ENCODE data around the gene SLC16A13.
"Not testable (repeated sequence)": the region's sequence is repeated elsewhere in the genome, so short reads cannot be mapped to it uniquely, and the experiment has no call there.

The SLC16A13 gene

DNA sequence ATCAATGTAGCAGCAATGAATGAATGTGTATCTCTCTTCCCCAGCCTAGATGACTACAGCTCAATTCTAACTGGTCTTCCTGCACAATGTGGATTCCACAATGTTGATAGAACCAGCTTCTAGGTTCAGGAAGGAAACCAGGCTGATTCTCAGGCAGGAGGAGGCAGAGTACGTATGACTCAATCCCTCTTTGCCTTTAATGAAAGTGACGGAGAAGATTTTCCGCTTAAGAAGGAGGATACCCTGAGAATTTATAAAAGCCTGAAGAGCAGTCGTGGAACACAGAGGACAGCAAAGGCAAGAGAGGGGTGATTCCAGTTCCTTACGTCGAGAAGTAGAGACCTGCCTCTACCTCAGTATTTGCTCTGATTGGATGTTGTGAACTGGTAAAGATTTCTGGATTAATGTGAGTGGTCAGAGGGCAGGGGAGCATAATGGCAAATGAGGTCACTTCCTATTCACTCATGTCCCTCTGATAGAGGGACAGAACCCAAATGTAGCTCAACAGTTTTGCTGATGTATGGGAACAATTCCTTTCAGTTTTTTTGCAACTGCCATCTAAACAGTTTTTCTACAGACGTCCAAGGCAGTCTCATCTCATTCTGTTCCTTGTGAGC lies 23.1 kb downstream of the SLC16A13 start:
- no peak for DNase-seq (ENCODE audit: low read depth in 4 of 4, low spot score in 1 of 4)

DNA sequence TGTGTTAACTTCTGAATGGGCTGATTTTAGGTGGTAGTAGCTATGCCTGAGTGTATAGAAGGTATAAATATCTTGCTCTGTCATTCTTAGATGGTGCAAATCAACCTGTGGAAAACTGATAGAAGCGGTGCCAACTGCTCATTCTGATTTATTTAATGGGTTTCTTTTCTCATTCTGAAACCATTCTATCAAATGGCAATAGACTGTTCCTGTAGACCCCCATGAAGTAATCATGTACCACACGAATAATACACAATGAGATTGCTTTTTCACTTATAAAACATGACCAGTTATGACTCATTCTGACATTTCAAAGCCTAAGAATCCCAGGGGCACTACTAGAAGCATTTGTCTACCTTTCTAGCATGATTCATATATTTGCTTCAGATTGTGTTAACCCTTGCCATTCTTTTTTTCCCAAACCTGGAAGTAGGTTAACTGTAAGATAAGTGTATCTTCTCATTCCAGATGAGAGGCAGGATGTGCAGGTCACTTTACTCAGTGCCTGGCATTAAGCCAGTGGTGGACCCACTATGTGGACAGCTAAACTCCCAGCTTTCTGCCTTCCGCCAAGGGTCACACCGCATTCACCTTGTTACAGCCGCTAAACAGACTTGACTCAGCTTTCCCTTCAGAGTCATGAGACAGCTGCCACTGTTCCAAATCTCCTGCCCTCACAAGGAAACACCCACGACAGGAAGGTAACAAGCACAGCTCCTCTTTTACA lies 24.5 kb downstream of the SLC16A13 start:
- peak in 2 of 4 experiments; percentile 26 to 43 for DNase-seq (ENCODE audit: low read depth in 4 of 4, low spot score in 1 of 4)

DNA sequence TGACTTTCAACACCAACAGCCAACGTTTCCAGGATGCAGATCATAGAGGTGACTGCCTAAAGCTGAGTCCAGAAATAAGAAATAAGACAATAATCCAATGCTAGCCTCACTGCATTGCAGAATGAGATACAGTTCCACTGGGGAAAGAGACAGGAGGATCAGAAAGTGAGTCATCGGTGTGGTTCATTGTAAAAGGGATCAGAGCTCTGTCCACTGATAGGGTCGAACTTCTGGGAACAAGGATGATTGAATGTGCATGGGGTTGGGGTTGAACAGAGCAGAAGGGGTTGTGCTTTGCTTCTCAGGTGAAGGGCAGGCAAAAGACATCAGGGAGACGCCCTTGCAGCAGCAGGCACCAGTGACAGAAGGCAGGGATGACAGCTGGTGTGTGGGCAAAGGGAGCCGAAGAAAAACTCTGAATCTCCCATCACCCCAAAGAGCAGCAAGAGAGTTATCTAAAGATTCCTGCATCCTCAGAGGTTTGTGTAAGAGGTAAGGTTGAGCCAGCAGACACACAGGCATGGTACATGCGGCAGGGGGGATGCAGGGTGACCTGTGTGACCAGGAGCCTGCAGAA lies 27.8 kb downstream of the SLC16A13 start:
- no peak for DNase-seq (ENCODE audit: low read depth in 4 of 4, low spot score in 1 of 4)

DNA sequence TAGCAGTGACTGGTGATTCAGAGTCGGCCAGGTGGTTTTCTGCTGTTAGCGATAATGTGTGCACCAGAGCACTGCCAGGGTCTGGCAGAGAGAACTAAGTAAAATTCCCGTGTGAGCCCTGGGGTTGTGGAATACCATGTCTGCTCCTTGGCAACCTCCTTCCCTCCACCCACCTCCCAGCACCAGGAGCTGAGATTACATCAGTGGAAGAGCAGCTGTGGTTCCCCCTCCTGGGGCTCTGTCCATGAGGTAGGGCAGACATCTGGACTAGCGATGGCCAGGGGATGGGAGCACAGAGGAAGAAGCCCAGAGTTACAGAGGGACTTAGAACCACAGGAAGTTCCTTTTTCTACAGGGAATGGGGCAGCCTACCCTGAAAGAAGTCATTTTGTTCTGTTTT lies 28.4 kb downstream of the SLC16A13 start:
- no peak for DNase-seq (ENCODE audit: low read depth in 4 of 4, low spot score in 1 of 4)

DNA sequence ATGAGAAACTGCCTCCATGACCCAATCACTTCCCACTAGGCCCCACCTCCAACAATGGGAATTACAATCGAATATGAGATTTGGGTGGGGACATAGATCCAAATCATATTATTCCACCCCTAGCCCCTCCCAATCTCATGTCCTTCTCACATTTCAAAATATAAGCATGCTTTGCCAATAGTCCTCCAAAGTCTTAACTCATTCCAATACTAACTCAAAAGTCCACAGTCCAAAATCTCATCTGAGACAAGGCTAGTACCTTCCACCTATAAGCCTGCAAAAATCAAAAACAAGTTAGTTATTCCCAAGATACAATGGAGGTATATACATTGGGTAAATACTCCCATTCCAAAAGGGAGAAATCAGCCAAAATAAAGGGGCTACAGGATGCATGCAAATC lies 31.4 kb downstream of the SLC16A13 start:
- no peak for DNase-seq (ENCODE audit: low read depth in 4 of 4, low spot score in 1 of 4)

DNA sequence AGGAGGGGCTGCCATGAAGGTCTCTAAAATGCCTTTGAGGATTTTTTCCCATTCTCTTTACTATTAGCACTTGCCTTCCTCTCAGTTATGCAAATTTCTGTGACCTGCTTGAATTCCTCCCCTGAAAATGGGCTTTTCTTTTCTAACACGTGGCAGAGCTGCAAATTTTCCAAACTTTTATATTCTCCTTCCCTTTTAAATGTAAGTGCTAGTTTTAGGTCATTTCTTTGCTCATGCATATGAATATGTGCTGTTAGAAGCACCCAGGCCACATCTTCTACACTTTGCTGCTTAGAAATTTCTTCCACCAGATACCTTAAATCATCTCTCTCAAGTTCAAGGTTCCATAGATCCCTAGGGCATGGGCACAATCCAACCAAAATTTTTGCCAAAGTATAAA lies 32.5 kb downstream of the SLC16A13 start:
- no peak for DNase-seq (ENCODE audit: low read depth in 4 of 4, low spot score in 1 of 4)

DNA sequence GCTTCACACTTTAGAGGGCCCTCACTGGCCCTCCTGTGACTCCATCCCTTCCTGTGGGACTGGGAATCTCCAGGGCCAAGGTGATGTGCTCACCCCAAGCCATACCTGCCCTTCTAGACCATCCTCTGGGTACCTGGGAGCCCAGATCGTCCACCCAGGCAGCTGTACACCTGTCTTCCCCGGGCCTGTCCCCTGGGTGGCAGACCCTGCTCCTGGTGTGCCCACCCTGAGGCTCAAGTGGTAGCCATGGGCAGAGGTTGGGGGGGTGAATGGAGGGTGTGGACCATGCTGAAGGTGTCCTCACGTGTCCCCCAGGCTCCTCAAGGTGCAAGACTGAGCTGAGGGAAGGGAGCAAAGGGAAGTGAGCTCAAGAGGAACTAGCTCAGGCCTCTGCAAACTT lies 34.9 kb downstream of the SLC16A13 start:
- no peak for DNase-seq (ENCODE audit: low read depth in 4 of 4, low spot score in 1 of 4)

DNA sequence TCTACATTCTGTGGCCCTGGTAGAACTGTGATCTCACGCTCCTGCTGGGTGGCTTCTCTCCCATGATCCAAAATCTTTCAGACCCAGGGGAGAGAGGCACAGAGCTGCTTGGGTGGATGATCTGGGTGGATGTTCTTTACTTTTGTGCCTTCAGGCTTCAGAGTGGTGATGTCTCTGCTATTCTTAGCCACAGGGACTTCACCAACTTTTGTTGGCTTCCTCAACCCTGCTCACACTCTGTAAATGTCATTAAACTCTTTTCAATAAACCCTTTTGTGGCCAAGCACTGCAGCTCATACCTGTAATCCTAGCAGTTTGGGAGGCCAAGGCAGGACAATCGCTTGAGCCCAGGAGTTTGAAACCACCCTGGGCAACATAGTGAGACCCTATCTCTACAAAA lies 36.6 kb downstream of the SLC16A13 start:
- no peak for DNase-seq (ENCODE audit: low read depth in 4 of 4, low spot score in 1 of 4)

DNA sequence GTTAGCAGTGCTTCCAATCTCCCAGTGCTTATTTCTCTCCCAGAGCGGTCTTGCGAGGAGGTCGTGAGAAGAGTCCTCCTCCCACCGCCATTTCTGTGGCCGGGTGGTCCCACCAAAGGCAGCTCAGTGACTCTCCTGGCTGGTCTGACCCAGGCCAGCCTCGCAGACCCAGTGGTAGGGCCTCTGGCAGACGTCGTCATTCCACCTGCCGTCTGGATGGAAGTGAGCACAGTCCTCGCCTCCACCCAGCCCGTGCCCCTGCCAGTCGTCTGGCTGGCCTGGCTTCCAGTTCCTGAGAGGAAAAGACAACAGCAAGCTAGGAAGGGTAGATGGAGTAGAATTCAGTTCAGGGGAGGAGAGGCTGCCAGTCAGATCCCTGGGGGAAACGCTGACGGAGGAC lies 39.1 kb downstream of the SLC16A13 start:
- no peak for DNase-seq (ENCODE audit: low read depth in 4 of 4, low spot score in 1 of 4)

DNA sequence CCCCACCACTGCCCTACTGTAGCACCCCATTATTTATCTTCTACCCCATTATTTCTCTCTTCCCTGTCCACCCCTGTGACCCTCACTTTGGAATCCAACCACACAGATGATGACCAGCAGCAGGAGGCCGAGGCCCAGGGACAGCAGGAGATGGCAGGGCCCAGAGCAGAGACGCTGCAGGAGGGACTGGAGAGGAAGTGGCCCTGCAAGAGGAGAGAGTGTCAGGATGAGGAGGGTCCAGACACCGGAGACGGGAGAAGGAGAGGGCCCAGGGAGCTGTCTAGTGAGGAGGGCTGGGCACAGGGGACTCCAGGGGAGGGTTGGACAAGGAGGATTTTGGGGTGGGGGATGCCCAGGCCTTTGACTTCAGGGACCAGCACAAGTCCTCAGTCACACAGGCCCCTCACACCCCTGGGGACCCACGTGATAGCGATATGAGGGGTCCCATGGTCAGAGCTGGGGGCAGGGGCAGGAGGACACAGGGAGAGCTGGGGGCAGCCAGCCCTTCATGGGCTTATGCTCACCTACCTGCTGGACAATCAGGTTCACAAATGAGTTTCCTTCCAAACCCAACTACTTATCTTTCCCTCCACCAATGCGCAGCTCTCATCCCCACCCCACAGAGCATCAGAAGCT lies 42.2 kb downstream of the SLC16A13 start:
- DNase-seq (ENCODE audit: low read depth in 4 of 4, low spot score in 1 of 4), result no peak

DNA sequence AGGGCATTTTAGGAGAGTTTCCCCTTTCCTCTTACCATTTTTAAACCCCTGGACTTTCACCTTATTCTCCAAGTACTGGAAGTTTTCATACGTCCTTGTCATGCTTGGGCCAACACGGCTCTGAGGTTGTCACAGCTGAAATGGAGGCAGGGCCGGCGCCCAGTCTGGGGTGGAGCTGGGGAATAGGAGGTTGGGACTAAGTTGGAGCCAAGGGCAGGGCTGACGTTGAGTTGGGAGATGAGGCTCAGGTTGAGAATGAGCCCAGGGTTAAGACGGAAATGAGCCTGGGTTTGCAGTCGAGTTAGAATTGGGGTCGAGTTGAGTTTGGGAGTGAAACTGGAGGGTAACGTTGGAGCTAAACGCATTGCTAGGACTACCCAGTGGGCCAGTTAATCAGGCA lies 42.9 kb downstream of the SLC16A13 start:
- no peak for DNase-seq (ENCODE audit: low read depth in 4 of 4, low spot score in 1 of 4)

DNA sequence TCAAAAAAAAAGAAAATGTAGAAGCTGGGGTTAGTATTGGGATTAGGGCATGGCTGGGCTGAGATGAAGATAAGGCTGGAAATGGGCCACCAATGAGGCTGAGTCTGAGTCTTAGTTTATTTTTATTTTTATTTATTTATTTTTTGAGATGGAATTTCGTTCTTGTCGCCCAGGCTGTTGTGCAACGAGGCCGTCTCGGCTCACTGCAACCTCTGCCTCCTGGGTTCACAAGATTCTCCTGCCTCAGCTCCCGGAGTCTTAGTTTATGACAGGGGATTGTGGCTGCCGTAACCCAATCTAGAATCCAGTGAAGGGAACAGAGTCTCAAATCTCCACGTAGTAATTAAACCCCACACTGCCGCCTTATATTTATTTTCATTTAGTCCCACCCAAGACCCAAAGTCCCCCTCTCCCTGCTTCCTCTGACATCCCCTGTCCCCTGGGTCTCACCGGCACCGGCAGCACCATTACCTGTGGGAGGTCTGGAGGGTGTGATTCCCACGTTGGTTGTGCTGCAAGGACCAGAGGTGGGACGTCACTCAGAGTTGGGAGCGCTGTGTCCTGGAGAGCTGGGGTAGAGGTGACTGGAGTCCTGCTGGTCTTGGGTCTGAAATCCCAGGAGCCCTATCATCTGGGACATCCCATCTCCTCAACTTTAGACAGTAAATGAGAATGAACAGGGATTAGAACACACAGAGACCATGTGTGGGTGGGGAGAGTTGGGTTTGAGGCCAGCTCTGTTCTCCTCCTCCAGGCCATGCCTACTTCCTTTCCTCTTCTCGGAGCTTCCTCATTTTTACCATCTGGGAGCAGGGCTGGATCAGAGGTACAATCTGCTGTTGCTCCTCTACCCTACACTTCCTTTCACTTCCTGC lies 44.0 kb downstream of the SLC16A13 start, which contains the start of gene CLEC10A:
CLEC10A (minus strand) TSS at position 671 of the 875 bp plus-strand sequence. CDS start 1,439 bp downstream, outside the sequence.
- no peak for DNase-seq (ENCODE audit: low read depth in 4 of 4, low spot score in 1 of 4)

DNA sequence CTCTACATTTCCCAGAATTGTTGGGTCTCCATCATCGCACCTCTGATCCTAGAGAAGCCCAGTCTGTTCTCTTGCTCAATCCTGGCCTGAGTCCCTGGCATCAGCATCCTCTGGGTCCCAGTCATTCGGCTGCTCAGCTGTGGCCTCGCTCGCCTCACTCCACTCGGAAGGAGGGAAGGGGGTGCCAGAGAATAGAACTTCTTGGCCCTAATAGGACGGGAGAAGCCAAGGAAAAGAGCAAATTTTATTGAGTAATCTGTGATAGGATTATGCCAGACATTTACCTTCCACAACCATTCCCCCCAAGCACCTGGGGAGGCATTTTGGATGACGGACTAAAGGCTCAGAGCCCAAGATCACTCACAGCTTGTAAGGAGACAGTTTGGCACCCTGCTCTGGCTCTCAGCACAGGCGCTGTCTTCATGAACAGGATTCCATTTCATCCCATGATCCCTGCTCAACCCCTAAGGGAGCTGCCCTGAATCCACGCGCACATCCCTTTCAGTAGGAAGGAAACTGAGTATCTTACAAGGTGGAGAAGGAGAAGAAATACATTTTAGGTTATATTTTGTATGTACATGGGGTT lies 44.7 kb downstream of the SLC16A13 start:
- no peak for DNase-seq (ENCODE audit: low read depth in 4 of 4, low spot score in 1 of 4)

DNA sequence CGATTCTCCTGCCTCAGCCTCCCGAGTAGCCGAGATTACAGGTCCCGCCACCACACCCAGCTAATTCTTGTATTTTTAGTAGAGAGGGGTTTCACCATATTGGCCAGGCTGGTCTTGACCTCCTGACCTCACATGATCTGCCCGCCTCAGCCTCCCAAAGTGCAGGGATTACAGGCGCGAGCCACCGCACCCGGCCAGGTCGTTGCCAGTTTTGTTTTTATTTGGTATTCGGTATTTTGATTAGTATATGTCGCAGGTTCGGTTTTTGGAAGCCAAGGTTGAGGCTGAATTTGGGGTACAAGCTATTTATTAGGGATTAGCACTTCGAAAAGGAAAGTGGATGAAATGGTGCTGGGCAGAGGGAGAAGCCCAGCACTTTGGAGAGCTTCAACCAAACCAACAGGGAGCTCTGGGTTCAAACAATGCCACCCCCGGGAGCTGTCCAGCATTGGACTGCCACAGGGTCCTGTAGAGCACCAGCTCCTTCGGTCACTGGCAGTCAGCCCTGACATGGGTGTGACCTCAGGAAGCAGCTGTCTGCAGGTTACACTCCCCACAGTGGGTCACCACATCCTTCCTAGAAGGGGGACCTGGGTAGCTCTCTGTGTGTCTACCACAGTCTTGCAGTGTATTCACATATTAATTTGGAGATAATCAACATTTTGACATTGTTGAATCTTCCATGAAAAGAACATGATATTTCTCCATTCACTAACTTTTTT lies 45.7 kb downstream of the SLC16A13 start:
- DNase-seq (ENCODE audit: low read depth in 4 of 4, low spot score in 1 of 4), result no peak

DNA sequence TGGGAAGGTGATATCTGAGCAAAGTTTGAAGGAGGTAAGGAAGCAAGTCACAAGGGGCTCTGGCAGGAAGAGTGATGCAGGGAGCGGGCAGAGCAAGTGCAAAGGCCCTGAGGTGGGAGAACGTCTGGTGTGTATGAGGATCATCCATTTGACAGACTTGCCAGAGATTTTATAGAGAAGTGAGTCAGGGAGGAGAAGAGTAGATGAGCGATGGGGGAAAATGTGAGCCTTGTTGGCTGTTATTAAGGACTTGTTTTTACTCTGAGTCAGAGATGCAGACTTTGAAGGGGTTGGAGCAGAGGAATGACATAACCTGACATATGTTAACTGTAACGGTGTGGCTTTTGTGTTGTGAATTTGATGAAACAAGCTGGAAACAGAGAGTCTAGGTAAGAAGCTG lies 47.8 kb downstream of the SLC16A13 start:
- DNase-seq (ENCODE audit: low read depth in 4 of 4, low spot score in 1 of 4), result no peak

DNA sequence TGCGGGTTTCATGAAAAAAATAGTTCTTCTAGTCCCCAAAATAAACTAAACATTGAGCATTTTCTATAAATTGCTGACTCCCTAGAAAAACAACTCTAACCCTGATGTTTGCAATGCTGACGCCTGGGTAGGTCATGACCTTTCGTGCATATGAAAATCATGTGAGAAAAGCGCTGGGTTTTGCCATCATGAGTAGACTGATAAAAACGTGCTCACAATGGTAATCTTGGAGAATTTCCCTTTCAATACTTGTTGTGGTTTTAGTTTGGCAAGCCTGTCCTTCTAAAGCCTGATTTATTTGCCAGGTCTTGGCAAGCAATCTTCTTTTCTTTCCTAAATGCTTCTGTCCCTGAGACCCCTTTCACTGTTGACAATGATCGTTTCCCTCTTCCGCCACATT lies 48.3 kb downstream of the SLC16A13 start:
- DNase-seq (ENCODE audit: low read depth in 4 of 4, low spot score in 1 of 4), result no peak

DNA sequence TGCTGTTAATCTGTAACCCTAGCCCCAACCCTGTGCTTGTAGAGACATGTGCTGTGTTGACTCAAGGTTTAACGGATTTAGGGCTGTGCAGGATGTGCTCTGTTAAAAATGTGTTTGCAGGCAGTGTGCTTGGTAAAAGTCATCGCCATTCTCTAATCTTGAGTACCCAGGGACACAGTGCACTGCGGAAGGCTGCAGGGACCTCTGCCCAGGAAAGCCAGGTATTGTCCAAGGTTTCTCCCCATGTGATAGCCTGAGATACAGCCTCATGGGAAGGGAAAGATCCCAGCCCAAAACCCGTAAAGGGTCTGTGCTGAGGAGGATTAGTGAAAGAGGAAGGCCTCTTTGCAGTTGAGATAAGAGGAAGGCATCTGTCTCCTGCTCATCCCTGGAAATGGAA lies 52.6 kb downstream of the SLC16A13 start:
- DNase-seq (ENCODE audit: low read depth in 4 of 4, low spot score in 1 of 4), result not testable (repeated sequence)

DNA sequence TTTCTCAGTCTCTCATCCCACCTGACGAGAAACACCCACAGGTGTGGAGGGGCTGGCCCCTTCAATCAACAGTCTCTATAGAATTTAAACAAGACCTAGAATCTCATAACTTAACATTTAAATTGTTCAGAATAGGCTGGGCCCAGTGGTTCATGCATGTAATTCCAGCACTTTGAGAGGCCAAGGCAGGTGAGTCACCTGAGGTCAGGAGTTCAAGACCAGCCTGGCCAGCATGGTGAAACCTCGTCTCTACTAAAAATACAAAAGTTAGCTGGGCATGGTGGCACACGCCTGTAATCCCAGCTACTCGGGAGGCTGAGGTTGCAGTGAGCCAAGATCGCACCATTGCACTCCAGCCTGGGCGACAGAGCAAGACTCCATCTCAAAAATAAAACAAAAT lies 53.8 kb downstream of the SLC16A13 start:
- DNase-seq (ENCODE audit: low read depth in 4 of 4, low spot score in 1 of 4), result not testable (repeated sequence)
